ENCODE results near the gene SMC5.

- TF ChIP-seq, protein P1, sequence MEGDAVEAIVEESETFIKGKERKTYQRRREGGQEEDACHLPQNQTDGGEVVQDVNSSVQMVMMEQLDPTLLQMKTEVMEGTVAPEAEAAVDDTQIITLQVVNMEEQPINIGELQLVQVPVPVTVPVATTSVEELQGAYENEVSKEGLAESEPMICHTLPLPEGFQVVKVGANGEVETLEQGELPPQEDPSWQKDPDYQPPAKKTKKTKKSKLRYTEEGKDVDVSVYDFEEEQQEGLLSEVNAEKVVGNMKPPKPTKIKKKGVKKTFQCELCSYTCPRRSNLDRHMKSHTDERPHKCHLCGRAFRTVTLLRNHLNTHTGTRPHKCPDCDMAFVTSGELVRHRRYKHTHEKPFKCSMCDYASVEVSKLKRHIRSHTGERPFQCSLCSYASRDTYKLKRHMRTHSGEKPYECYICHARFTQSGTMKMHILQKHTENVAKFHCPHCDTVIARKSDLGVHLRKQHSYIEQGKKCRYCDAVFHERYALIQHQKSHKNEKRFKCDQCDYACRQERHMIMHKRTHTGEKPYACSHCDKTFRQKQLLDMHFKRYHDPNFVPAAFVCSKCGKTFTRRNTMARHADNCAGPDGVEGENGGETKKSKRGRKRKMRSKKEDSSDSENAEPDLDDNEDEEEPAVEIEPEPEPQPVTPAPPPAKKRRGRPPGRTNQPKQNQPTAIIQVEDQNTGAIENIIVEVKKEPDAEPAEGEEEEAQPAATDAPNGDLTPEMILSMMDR (IDR thresholded peaks at IDR 0.05 in 4 of 5, conservative IDR thresholded peaks at IDR 0.05 in 1 of 5) = no peak
- no peak for TF ChIP-seq POLR2A (IDR thresholded peaks at IDR 0.05)
Measured at GRCh38 chr9:70297141-70297540, 38.4 kb downstream of the SMC5 start.

Data from gastrocnemius medialis (tissue), 4 donors.